ENCODE data around the gene KTI12.
A peak's percentile ranks its signal among the peaks of the same experiment; 100 is the strongest.

The KTI12 gene

DNA sequence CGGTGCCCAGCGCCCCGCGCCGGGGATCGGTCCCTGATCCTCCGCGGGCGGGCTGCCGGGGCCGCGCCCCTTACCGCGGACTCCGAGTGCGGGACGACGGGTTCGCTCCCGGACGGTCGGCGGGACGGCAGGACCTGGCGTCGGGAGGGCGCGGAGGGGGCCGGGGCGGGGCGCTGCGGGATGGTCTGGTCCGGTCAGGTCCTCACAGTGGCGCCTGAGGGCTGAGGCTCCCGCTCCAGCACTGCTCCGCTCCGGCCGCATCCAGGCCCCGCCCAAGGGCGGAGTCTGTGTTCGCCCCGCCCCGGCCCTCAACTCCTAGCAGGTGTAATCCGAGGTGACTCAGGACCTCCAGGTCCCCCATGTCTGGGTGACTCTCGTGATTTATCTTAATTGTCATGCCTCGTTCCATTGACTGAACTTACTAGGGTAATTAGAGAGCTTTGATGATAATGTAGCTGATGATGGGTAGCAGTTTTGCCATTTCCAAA is 43.1 kb downstream of the KTI12 start, which contains the start of gene RAB3B:
TSS of gene RAB3B (minus strand) at position 223 of the 488 bp plus-strand sequence. CDS start 13,583 bp downstream, outside the sequence.
- no peaks in the 10 kb centered on the region for H3K9me3 ChIP-seq
- no peaks in the 10 kb centered on the region; the same call in 1 of the 2 replicates for H3K27me3 ChIP-seq
- no peak for TF ChIP-seq Cebpa-rat (IDR thresholded peaks at IDR 0.05)
- H3K9ac ChIP-seq, result peak within 1 kb of the TSS; percentile 74; the same call in 1 of the 2 replicates
- peak within 1 kb of the TSS; percentile 72 for H3K4me2 ChIP-seq
- no peaks in the 10 kb centered on the region for H3K36me3 ChIP-seq
- peak within 1 kb of the TSS; percentile 73 for H3K4me3 ChIP-seq
- H3K27ac ChIP-seq, result no peak within 1 kb of the TSS
- H4K20me1 ChIP-seq, result no peaks in the 10 kb centered on the region
- no peaks in the 10 kb centered on the region for H3K4me1 ChIP-seq

DNA sequence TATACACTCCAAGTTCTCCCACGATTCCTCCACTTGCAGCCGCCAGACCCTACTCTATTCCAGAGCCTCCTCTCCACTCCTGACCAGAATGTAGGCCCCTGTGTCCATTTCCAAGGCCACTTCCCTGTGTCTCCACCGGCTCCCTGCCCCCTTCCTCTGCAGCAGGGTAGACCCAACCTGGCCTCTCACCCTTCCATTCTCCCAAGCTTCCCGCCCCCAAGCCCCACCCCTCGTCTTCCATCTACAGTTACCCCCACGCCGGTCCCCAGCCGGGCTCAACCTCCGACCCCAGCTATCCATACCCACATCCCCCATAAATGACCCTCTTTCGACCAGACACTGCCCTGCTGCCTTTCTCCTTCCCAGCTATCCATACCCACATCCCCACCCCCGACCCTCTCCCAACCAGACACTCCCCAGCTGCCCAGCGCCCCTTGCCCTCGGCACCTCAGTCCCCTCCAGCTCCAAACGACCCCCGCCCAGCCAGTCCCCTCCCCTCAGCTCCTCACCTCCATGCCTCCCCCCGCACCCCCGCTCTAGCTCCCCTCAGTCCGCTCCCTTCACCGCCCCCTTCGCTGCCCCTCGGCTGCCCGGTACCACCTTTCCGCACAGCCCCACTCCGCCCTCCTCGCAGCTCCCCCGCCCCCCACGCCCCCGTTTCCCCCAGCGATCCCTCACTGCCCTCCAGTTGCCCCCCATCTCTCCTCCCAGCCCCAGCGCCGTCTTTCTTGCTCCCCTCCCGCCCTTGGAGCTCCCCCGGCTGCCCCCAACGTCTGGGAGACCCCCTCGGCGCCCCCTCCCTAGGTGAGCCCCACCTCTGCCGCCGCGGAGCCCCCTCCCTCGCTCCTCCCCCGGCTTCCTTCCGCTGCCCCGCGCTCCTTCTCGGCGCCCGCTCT is 43.8 kb downstream of the KTI12 start:
- Histone ChIP-seq H3K4me2 (peak overlapping the region; percentile 72), H3K4me1 (no peaks in the 10 kb centered on the region), H3K9ac (peak overlapping the region; percentile 74; the same call in 1 of the 2 replicates), H3K9me3 (no peaks in the 10 kb centered on the region), H4K20me1 (no peaks in the 10 kb centered on the region), H3K27ac (no peak overlapping the region), H3K4me3 (peak overlapping the region; percentile 73), H3K27me3 (no peaks in the 10 kb centered on the region; the same call in 1 of the 2 replicates), H3K36me3 (no peaks in the 10 kb centered on the region)
- no peak for TF ChIP-seq Cebpa-rat (IDR thresholded peaks at IDR 0.05)

GRCh38 chr1:51988254-51988653 is 45.4 kb downstream of the KTI12 start:
- H3K27ac ChIP-seq, result no peak overlapping the region
- TF ChIP-seq Cebpa-rat (IDR thresholded peaks at IDR 0.05), result no peak
- no peak overlapping the region for H3K4me3 ChIP-seq
- no peaks in the 10 kb centered on the region for H3K4me1 ChIP-seq
- no peak overlapping the region for H3K4me2 ChIP-seq
- no peak overlapping the region for H3K9ac ChIP-seq
- H4K20me1 ChIP-seq, result no peaks in the 10 kb centered on the region
- H3K27me3 ChIP-seq, result no peaks in the 10 kb centered on the region; the same call in 1 of the 2 replicates
- no peaks in the 10 kb centered on the region for H3K9me3 ChIP-seq
- H3K36me3 ChIP-seq, result no peaks in the 10 kb centered on the region

GRCh38 chr1:51986718-51987117 is 46.9 kb downstream of the KTI12 start:
- no peak overlapping the region for H3K9ac ChIP-seq
- no peaks in the 10 kb centered on the region for H3K36me3 ChIP-seq
- H3K4me2 ChIP-seq, result no peak overlapping the region
- no peak for TF ChIP-seq Cebpa-rat (IDR thresholded peaks at IDR 0.05)
- no peaks in the 10 kb centered on the region for H3K4me1 ChIP-seq
- no peaks in the 10 kb centered on the region; the same call in 1 of the 2 replicates for H3K27me3 ChIP-seq
- no peaks in the 10 kb centered on the region for H4K20me1 ChIP-seq
- no peak overlapping the region for H3K27ac ChIP-seq
- no peaks in the 10 kb centered on the region for H3K9me3 ChIP-seq
- H3K4me3 ChIP-seq, result no peak overlapping the region

DNA sequence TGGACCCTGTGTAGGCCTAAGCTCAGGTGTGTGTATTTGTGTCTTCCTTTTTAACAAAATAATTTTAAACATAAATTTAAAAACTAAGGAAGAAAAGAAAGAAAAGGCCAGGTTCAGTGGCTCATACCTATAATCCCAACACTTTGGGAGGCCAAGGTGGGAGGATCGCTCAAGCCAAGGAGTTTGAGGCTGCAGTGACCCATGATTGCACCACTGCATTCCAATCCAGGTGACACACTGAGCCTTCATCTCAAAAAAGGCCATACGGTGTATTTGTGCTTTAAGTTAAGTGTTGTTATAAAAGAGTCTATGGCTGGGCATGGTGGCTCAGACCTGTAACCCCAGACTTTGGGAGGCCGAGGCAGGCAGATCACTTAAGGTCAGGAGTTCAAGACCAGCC is 51.4 kb downstream of the KTI12 start:
- Histone ChIP-seq H4K20me1 (no peaks in the 10 kb centered on the region), H3K4me3 (no peak overlapping the region), H3K27ac (no peak overlapping the region), H3K27me3 (no peaks in the 10 kb centered on the region), H3K36me3 (no peaks in the 10 kb centered on the region), H3K9me3 (no peaks in the 10 kb centered on the region), H3K9ac (no peak overlapping the region), H3K4me1 (no peaks in the 10 kb centered on the region), H3K4me2 (no peak overlapping the region)
- TF ChIP-seq Cebpa-rat (IDR thresholded peaks at IDR 0.05), result no peak
